Measurements from ENCODE around the gene EGFLAM. TPM values are rescaled to one million over a fixed set of nuclear protein-coding genes. Genes with fewer than 3 reads are reported as not detected.

EGFLAM gene
- polyA plus RNA-seq, 1 donor from 2014 or later, result not detected

DNA sequence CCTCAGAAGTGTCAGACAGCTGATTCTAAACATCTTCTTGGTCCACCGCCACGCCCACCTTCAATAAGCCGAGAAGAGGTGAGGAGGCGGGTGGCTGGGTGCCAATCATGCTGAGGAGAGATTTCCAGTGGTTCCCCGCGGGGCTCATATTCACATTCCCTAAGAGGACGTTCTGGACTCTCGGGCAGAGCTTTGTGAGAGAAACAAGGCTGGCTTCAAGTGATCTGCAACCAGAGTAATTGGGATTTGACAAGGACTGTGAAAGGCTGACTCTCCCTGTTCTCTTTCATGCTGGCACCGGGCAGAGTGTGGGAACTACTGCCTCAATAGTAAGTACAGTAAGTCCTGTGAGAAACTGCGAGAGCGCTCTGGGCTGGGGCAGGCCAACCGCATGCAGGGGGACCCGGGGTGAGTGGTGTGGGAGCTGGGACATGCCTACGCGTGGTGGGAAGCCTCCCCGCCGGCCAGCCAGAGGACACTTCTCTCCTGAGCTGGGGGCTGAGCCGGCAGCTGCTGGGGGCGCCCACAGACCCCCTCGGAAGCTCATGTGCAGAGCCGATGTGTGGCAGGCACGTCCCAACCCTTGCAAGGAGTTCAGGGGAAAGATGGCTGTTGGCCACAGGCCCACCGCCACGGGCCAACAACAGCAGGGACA lies 187.1 kb downstream of the EGFLAM start:
- H3K27me3 Mint-ChIP-seq, result peaks cover 53% of the 10 kb centered on the region
- peaks cover 0 to 2% (median 0%) of the 10 kb centered on the region in 3 donors for H3K4me1 Mint-ChIP-seq
- H3K27ac Mint-ChIP-seq, result no peak overlapping the region
- H3K4me3 Mint-ChIP-seq, result no peak overlapping the region
- H3K36me3 Mint-ChIP-seq, result no peaks in the 10 kb centered on the region
- H3K9me3 Mint-ChIP-seq, result peaks cover 0 to 2% (median 0%) of the 10 kb centered on the region in 3 donors

DNA sequence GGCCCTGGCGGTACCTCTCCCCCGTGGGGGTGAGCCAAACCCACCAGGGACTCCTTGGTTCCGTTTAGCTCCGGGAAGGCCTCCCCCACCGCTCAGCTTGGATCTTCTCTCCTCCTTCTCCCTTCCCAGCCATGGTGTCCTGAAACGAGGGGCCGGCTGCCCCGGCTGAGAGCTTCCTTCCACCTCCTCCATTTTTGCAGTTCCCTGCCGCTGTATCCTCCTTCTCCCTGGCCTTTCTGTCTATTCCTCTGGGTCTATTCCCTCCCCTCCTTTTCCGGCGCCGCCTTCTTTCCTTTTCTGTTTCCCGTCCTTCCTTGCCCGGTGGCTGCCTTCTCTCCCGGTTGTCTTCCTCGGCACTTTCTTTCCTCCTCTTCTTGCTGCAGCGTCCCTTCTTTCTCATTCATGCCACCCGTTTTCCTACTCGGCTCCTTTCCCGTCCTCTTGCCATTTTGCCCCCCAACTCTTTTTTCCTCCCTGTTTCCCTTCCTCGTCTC lies 187.7 kb downstream of the EGFLAM start:
- H3K4me1 Mint-ChIP-seq, result peaks cover 0 to 2% (median 0%) of the 10 kb centered on the region in 3 donors
- peaks cover 57% of the 10 kb centered on the region for H3K27me3 Mint-ChIP-seq
- H3K27ac Mint-ChIP-seq, result no peak overlapping the region
- H3K4me3 Mint-ChIP-seq, result no peak overlapping the region
- no peaks in the 10 kb centered on the region for H3K36me3 Mint-ChIP-seq
- peaks cover 0 to 2% (median 0%) of the 10 kb centered on the region in 3 donors for H3K9me3 Mint-ChIP-seq

DNA sequence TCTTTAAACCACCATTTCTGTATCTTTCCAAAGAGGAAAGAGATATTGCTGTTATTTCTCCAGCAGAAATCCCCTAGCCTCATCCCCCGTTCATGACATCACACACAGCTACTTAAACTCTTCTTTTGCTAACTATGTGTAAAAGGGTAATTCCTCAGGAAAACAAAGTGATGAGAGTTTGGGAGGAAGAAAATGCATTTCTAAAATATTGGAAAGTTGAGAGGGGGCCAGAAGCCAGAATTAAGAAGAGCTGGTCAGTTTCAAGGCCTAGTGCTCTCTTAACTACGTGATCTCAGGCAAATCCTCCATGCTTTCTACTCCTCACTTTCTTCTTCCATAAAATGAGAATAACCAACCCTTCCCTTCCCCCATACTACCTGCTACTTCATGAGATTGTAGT lies 188.7 kb downstream of the EGFLAM start:
- Mint-ChIP-seq H3K9me3 (peaks cover 0 to 2% (median 0%) of the 10 kb centered on the region in 3 donors), H3K36me3 (no peaks in the 10 kb centered on the region), H3K4me1 (no peaks in the 10 kb centered on the region)

DNA sequence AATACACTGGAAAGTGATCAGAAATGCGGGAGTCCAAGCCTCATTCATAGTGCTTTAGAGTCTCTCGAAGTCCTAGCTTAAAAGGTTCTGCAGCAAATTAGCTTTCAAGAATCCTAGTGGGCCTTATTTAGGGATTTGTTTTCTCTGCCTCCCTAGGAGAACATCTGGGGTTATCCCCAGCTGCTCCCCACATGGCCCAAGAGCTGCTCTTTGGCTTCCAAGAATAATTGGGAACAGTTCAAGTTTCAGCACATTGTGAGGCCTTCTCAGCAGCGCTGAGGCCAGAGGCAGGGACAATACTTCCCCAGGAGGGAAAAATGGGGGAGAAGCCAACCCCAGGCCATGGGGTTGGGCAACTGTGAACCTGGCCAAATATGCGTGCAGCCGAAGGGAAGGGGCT lies 189.4 kb downstream of the EGFLAM start:
- Mint-ChIP-seq H3K27ac (no peak overlapping the region), H3K27me3 (peaks cover 57% of the 10 kb centered on the region), H3K36me3 (no peaks in the 10 kb centered on the region), H3K4me3 (no peak overlapping the region), H3K9me3 (peaks cover 0 to 2% (median 0%) of the 10 kb centered on the region in 3 donors), H3K4me1 (no peaks in the 10 kb centered on the region)

More for the DNA sequence above, 188.7 kb downstream of the EGFLAM start:
- H3K27me3 Mint-ChIP-seq, result peaks cover 58% of the 10 kb centered on the region
- H3K27ac Mint-ChIP-seq, result no peak overlapping the region
- no peak overlapping the region for H3K4me3 Mint-ChIP-seq

DNA sequence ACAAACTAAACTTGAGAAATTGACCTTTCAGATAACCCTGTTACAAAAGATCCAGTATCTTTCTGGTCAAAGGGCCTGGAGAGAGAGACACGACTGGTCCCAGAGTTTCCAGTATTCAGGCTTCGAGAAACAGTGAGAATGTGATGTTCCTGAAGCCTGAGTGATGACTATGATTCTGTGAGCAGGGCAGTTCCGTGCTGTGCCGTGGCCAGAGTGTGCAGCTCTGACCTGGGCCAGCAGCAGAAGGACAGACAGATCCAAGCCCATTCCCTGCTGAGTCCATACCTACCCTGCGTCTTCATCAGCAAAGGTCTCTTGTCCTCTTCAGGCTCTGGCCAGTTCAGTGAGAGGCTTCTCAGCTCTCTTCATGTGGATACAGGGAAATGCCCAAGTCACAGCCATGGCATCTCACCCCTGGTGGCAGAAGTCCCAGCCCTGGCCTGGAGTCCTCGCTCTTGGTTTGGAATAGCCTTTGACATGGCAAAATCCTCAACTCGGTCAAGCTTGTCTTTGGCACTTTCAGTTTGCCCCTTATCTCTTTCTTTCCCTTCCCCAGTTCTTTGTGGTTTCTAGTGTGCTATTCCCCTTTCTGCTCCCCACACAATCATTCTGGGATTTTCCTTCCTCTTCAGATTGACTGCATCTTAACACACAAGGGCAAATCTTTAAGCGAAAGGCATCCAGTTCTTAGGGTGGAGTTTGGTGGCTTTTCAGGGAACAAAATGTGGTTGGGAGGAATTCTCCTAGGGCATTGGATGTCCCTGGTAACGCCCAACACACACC lies 190.4 kb downstream of the EGFLAM start:
- Mint-ChIP-seq H3K9me3 (peaks cover 0 to 7% (median 0%) of the 10 kb centered on the region in 3 donors), H3K4me1 (peaks cover 6 to 8% (median 8%) of the 10 kb centered on the region in 3 donors), H3K4me3 (no peak overlapping the region), H3K36me3 (no peaks in the 10 kb centered on the region), H3K27ac (no peak overlapping the region), H3K27me3 (peaks cover 49% of the 10 kb centered on the region)

DNA sequence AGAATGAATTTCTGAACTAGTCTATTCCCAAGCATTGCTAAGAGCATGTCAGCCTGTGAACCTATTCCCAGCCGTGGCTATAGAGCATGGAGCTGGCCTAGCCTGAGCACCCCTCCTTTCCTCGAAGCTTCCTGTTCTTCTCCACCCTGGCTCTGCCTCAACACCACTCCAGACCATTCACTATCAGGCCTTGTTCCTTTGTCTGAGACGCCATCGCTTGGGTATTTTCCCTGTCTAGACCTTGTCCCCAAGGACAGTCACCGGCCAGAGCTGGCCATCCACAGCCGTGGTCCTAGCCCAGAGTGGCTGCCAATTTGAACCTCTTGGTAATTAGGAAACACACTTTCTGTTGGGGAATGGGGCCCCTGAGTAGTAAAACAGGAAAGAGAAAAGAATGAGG lies 192.3 kb downstream of the EGFLAM start:
- H3K27ac Mint-ChIP-seq, result peak overlapping the region; percentile 4 to 51 (median 11)
- H3K27me3 Mint-ChIP-seq, result peaks cover 54% of the 10 kb centered on the region
- H3K36me3 Mint-ChIP-seq, result no peaks in the 10 kb centered on the region
- H3K4me3 Mint-ChIP-seq, result no peak overlapping the region
- peaks cover 0 to 7% (median 3%) of the 10 kb centered on the region in 3 donors for H3K9me3 Mint-ChIP-seq
- peaks cover 6 to 10% (median 9%) of the 10 kb centered on the region in 3 donors for H3K4me1 Mint-ChIP-seq

DNA sequence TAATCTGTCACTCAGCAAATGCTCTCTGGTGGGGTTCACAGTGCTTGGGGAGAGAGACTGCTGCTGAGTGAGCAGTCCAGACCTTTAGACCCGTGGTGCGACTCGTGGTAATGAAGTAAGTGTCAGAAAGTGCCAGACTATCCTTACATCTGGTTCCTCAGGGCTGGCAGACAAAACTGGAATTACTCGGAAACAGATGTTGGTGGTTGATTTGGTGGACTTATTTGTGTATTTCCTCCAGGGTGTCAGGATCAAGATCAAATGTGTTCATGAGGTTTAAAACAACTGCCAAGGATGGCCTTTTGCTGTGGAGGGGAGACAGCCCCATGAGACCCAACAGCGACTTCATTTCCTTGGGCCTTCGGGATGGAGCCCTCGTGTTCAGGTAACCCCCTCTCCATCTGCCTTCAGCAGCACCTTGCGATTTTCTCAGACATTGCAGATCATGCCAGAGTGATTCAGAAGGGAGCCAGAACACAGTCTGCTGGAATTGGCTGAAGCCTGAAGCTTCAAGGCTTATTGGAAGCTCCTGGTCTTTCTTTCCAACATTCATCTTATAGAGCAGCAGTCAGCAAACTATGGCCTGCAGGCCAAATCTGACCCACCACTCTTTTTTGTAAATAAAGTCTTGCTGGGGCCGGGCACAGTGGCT lies 192.8 kb downstream of the EGFLAM start:
- peak overlapping the region in 1 of 3 donors; percentile 51 for H3K27ac Mint-ChIP-seq
- H3K27me3 Mint-ChIP-seq, result peaks cover 57% of the 10 kb centered on the region
- peaks cover 6 to 10% (median 9%) of the 10 kb centered on the region in 3 donors for H3K4me1 Mint-ChIP-seq
- H3K4me3 Mint-ChIP-seq, result no peak overlapping the region
- H3K36me3 Mint-ChIP-seq, result no peaks in the 10 kb centered on the region
- peaks cover 0 to 9% (median 8%) of the 10 kb centered on the region in 3 donors for H3K9me3 Mint-ChIP-seq

DNA sequence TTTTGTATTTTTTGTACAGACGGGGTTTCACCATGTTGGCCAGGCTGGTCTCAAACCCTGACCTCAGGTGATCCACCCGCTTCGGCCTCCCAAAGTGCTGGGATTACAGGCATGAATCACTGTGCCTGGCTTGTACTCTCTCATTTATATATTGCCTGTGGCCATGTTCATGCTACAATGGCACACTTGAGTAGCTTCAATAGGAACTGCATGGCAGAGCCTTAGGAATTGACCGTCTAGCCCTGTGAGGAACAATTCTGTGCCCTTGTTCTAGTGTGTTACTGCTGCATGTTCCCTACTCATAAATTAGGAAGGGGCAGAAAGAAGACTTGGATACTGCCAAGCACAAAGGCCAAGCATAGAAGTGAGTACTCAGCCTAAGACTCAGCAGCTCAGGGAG lies 193.8 kb downstream of the EGFLAM start:
- Mint-ChIP-seq H3K9me3 (peaks cover 0 to 14% (median 8%) of the 10 kb centered on the region in 3 donors), H3K36me3 (no peaks in the 10 kb centered on the region), H3K27ac (no peak overlapping the region), H3K4me1 (peaks cover 6 to 10% (median 9%) of the 10 kb centered on the region in 3 donors), H3K4me3 (no peak overlapping the region), H3K27me3 (peaks cover 52% of the 10 kb centered on the region)

DNA sequence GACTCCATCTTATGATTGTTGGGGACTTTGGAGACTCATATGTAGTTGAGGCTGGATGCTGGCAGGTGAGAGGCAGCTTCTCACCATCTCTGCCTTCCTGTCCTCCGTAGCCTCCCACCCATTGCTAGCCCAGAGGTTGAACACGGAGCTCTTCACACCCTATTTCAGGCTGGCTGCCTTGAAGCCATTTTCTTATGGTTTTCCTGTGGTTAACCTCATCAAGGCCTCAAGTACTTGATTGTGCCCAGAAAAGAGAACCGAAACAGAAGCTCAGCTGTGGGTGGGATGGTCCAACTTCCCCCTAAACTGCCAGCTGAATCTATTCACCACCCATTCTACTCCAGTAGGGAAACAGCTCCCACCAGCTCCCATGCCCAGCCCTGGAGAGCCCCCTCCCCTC lies 195.1 kb downstream of the EGFLAM start:
- peak overlapping the region; percentile 6 to 74 (median 47) for H3K4me3 Mint-ChIP-seq
- peaks cover 6 to 10% (median 9%) of the 10 kb centered on the region in 3 donors for H3K4me1 Mint-ChIP-seq
- H3K27ac Mint-ChIP-seq, result peak overlapping the region; percentile 74 to 87 (median 84)
- H3K27me3 Mint-ChIP-seq, result peaks cover 46% of the 10 kb centered on the region
- peaks cover 0 to 18% (median 8%) of the 10 kb centered on the region in 3 donors for H3K9me3 Mint-ChIP-seq
- no peaks in the 10 kb centered on the region for H3K36me3 Mint-ChIP-seq

DNA sequence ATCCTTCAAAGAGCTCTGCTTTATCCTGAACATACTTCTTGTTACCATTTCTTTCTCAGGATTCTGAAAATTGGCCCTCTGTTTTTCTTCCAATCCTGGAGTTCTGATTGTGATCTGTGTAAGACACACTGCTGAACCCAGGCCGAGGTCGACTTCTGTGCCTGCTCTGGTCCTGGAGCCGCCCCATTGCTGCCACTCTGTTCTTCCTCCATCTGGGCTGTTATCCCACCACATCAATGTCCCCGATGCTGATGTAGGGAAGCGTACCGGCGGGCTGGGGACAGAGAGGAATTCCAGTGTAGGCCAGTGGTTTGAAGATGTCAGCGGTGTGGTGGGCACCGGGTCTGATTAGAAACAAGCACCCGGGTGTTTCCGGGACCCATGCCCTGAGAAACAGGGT lies 195.6 kb downstream of the EGFLAM start:
- Mint-ChIP-seq H3K27ac (peak overlapping the region; percentile 74 to 87 (median 84)), H3K9me3 (peaks cover 0 to 18% (median 8%) of the 10 kb centered on the region in 3 donors), H3K27me3 (peaks cover 44% of the 10 kb centered on the region), H3K4me1 (peaks cover 6 to 10% (median 9%) of the 10 kb centered on the region in 3 donors), H3K4me3 (peak overlapping the region in 3 of 4 donors; percentile 43 to 74 (median 51)), H3K36me3 (no peaks in the 10 kb centered on the region)

DNA sequence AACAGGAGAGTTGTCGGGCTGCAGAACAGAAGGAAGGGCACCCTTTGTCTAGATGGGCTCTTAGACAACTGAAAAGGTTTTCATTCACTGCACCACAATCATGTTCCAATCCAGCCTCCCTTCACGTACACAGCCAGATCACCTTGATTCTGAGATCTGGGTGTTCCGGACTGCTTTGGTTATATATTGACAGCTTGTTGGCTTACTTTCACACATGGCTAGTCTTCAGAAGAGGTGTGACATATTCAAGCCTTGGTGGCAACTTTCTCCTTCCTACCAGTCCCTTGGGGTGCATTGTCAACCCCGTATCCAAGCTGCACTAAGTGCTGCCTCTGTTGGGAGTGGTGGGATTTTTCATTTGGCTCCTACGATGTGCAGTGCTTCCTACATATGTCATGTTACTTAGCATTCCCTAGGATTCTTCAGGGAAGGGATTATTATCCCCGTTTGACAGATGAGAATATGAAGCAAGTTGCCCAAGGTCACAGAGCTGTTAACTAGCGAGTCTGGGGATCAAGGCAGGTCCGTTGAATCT lies 197.5 kb downstream of the EGFLAM start:
- Mint-ChIP-seq H3K27me3 (peaks cover 47% of the 10 kb centered on the region), H3K27ac (no peak overlapping the region), H3K4me3 (no peak overlapping the region), H3K4me1 (peaks cover 6 to 10% (median 9%) of the 10 kb centered on the region in 3 donors), H3K36me3 (no peaks in the 10 kb centered on the region), H3K9me3 (peaks cover 6 to 18% (median 12%) of the 10 kb centered on the region in 3 donors)

DNA sequence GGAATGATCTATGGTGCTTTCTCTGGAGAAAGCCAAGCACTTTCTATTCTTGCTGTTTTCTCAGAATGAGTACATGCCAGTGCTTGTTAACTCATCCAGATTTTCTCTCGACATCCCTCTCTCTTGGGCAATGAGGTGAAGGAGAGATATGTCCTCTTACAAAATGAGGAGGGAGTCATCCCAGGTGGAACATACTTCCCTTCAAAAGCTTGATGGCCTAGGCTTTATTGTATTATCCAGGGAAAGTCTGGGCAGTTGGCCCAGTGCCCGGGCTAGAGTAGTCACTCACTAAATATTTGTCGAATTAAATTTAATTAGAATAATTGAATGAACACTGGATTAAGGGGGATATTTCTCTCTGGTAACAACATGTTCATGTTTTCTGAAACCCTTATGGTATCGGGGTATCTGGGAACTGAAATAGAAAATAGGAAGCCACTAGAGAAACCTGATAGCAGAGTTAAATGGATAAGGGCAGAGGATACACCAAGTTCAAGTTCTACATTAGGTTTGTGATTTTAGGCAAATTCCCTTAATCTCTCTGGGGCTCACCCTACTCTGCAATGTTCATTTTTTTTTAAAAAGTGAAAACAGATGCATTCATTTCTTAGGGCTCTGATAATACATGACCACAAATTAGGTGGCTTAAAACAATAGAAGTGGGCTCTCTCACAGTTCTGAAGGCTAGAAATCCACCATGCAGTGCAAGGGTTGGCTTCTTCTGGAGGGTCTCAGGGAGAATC lies 198.5 kb downstream of the EGFLAM start:
- H3K27me3 Mint-ChIP-seq, result peaks cover 44% of the 10 kb centered on the region
- peaks cover 6 to 10% (median 9%) of the 10 kb centered on the region in 3 donors for H3K4me1 Mint-ChIP-seq
- no peak overlapping the region for H3K4me3 Mint-ChIP-seq
- H3K36me3 Mint-ChIP-seq, result no peaks in the 10 kb centered on the region
- no peak overlapping the region for H3K27ac Mint-ChIP-seq
- peaks cover 6 to 18% (median 12%) of the 10 kb centered on the region in 3 donors for H3K9me3 Mint-ChIP-seq

DNA sequence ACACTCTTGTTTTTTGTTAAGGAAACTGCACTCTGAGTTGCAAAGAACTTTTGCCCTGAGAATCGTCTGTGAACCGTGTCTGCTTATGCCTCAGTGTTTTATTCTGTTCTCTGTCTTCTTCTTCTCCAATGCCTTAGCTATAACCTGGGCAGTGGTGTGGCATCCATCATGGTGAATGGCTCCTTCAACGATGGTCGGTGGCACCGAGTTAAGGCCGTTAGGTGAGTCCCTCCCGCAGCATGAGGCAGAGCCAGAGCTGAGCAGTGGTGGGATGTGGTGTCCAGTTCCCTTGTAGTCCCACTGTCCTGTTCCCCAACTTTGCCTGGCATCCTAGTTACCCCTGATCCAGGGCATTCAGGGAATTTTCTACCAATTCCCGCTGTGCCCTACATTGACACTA lies 199.8 kb downstream of the EGFLAM start:
- no peaks in the 10 kb centered on the region for H3K36me3 Mint-ChIP-seq
- H3K27me3 Mint-ChIP-seq, result peaks cover 55% of the 10 kb centered on the region
- H3K27ac Mint-ChIP-seq, result no peak overlapping the region
- H3K4me1 Mint-ChIP-seq, result peaks cover 6 to 8% (median 7%) of the 10 kb centered on the region in 3 donors
- H3K9me3 Mint-ChIP-seq, result peaks cover 6 to 22% (median 15%) of the 10 kb centered on the region in 3 donors
- no peak overlapping the region for H3K4me3 Mint-ChIP-seq

All from IgD-negative memory B cell (primary cell).